ENCODE results near the gene ATP9A.

DNA sequence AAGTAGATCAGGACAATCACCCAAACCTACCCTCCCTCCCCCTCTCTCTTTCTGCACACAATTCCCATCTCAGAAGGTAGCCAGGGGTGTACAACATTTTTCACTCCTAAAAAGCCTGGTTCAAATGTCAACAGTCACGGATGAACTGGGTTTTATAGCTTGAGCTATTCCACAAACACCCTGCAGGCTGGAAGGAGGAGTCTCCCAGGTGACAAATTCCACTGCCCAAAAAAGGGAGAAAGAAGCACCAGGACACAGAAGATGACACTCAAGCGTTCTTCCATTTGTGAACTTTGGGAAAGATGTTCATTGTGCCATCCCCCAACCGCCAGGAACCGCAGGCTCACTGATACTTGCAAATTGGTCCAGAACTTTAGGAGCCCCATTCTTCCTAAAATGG, 114.1 kb downstream of the ATP9A start:
- TF ChIP-seq, protein P1, sequence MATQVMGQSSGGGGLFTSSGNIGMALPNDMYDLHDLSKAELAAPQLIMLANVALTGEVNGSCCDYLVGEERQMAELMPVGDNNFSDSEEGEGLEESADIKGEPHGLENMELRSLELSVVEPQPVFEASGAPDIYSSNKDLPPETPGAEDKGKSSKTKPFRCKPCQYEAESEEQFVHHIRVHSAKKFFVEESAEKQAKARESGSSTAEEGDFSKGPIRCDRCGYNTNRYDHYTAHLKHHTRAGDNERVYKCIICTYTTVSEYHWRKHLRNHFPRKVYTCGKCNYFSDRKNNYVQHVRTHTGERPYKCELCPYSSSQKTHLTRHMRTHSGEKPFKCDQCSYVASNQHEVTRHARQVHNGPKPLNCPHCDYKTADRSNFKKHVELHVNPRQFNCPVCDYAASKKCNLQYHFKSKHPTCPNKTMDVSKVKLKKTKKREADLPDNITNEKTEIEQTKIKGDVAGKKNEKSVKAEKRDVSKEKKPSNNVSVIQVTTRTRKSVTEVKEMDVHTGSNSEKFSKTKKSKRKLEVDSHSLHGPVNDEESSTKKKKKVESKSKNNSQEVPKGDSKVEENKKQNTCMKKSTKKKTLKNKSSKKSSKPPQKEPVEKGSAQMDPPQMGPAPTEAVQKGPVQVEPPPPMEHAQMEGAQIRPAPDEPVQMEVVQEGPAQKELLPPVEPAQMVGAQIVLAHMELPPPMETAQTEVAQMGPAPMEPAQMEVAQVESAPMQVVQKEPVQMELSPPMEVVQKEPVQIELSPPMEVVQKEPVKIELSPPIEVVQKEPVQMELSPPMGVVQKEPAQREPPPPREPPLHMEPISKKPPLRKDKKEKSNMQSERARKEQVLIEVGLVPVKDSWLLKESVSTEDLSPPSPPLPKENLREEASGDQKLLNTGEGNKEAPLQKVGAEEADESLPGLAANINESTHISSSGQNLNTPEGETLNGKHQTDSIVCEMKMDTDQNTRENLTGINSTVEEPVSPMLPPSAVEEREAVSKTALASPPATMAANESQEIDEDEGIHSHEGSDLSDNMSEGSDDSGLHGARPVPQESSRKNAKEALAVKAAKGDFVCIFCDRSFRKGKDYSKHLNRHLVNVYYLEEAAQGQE (IDR thresholded peaks at IDR 0.05; ENCODE audit: borderline replicate concordance) = no peak
- TF ChIP-seq, protein P2, sequence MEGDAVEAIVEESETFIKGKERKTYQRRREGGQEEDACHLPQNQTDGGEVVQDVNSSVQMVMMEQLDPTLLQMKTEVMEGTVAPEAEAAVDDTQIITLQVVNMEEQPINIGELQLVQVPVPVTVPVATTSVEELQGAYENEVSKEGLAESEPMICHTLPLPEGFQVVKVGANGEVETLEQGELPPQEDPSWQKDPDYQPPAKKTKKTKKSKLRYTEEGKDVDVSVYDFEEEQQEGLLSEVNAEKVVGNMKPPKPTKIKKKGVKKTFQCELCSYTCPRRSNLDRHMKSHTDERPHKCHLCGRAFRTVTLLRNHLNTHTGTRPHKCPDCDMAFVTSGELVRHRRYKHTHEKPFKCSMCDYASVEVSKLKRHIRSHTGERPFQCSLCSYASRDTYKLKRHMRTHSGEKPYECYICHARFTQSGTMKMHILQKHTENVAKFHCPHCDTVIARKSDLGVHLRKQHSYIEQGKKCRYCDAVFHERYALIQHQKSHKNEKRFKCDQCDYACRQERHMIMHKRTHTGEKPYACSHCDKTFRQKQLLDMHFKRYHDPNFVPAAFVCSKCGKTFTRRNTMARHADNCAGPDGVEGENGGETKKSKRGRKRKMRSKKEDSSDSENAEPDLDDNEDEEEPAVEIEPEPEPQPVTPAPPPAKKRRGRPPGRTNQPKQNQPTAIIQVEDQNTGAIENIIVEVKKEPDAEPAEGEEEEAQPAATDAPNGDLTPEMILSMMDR (IDR thresholded peaks at IDR 0.05; ENCODE audit: poor library complexity, severe bottlenecking) = no peak
- no peak for TF ChIP-seq POLR2AphosphoS5 (IDR thresholded peaks at IDR 0.05)

Data from neural cell (in vitro differentiated cells).